GOT3 (cell line): Measurements from ENCODE around the gene ISY1.
A peak's percentile ranks its signal among the peaks of the same experiment; 100 is the strongest.
"Not testable (repeated sequence)": the region's sequence is repeated elsewhere in the genome, so short reads cannot be mapped to it uniquely, and the experiment has no call there.

ENCODE experiments used
- DNase-seq: peaks from one replicate; lab custom pipeline; 2025; ENCODE audit warnings: mixed read lengths; lab: John Stamatoyannopoulos, UW

Gene ISY1

GRCh38 chr3:129160891-129161859 is at the start of gene ISY1:
ISY1 (minus strand) TSS chr3:129161063; CDS start chr3:129160975, 88 bp downstream.
- peak; percentile 86 for DNase-seq

GRCh38 chr3:129207479-129207878 is 46.6 kb upstream of the ISY1 start:
- DNase-seq, result no peak

- DNase-seq, result no peak
Measured at GRCh38 chr3:129205109-129205832, 44.4 kb upstream of the ISY1 start.

GRCh38 chr3:129204473-129204872 is 43.6 kb upstream of the ISY1 start:
- DNase-seq, result no peak

- DNase-seq, result no peak
Measured at GRCh38 chr3:129199366-129199765, 38.5 kb upstream of the ISY1 start.

GRCh38 chr3:129197321-129197720 is 36.5 kb upstream of the ISY1 start:
- DNase-seq, result no peak

GRCh38 chr3:129196601-129197000 is 35.7 kb upstream of the ISY1 start:
- DNase-seq, result no peak

GRCh38 chr3:129195731-129196256 is 34.9 kb upstream of the ISY1 start:
- peak; percentile 44 for DNase-seq

GRCh38 chr3:129189793-129190192 is 28.9 kb upstream of the ISY1 start:
- not testable (repeated sequence) for DNase-seq

- no peak for DNase-seq
Measured at GRCh38 chr3:129187857-129188256, 27.0 kb upstream of the ISY1 start.

- no peak for DNase-seq
Measured at GRCh38 chr3:129185783-129186182, 24.9 kb upstream of the ISY1 start.

- not testable (repeated sequence) for DNase-seq
Measured at GRCh38 chr3:129184784-129185542, 24.1 kb upstream of the ISY1 start.

- DNase-seq, result no peak
Measured at GRCh38 chr3:129184396-129184657, 23.5 kb upstream of the ISY1 start.

- DNase-seq, result peak; percentile 68
Measured at GRCh38 chr3:129183569-129184395, 22.9 kb upstream of the ISY1 start, which contains the start of gene CNBP. CNBP (minus strand) TSS chr3:129183896; CDS start chr3:129171757, 12,139 bp downstream.

- DNase-seq, result no peak
Measured at GRCh38 chr3:129182390-129183185, 21.7 kb upstream of the ISY1 start.

- DNase-seq, result no peak
Measured at GRCh38 chr3:129181819-129182218, 21.0 kb upstream of the ISY1 start.

- DNase-seq, result no peak
Measured at GRCh38 chr3:129180461-129180860, 19.6 kb upstream of the ISY1 start.

- no peak for DNase-seq
Measured at GRCh38 chr3:129176051-129176450, 15.2 kb upstream of the ISY1 start.

GRCh38 chr3:129173725-129174124 is 12.9 kb upstream of the ISY1 start:
- DNase-seq, result no peak

- DNase-seq, result no peak
Measured at GRCh38 chr3:129173206-129173605, 12.3 kb upstream of the ISY1 start.
